LoVo (cell line): ENCODE data around the gene NBEA.

Source experiments
- DNase-seq: peaks from one replicate; pipeline ENCODE4 v3.0.0-alpha.2; 2016; ENCODE audit warnings: low spot score

The NBEA gene

DNA sequence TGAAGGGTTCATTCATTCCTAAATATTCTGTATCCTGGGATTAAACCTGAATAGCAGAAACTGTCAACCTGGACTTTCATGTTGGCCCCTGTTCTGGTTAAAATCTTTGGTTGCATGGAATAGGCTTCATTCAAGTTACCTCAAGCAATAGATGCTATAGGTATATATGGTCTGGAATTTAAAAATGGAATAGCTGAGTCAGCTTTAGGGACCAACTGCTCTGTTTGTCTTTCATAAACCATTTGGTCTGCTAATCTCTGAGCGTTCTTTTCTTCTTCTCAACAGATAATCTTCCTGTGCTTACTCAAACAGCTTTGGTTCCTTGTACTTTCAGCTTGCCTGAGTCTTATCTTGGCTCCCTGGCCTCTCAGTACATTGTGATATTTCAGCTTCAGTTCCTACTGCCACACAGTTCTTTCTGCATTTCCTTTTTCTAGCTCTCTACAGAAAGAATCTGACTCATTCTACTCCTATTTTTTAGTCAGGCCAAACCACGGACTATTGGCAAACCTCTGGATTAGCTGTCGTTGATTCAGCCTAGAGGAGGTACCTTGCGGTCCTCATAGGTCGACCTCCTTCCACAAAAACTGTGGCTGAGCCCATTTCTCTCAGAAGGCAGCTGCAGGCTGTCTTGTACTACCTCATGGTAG is 570.3 kb downstream of the NBEA start:
- no peak for DNase-seq

DNA sequence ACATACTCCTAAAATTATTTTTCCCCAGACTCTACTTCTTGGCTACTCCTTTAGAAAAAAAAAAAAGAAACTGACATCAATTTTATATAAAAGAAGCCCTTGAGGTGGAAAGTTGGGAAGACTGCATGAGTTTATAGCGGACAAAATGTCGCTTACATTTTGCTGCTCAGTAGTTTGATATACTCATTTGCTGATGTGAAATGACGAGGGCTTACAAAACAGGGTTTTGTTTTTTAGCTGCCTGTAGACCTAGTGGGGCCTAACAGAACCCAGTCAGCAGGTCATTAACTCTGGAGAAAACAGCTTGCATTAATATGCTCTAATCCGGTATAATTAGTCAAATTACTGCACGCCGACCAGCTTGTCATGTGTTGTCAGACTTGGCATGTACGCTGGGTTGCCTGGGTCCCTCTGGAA is 572.0 kb downstream of the NBEA start:
- DNase-seq = no peak

DNA sequence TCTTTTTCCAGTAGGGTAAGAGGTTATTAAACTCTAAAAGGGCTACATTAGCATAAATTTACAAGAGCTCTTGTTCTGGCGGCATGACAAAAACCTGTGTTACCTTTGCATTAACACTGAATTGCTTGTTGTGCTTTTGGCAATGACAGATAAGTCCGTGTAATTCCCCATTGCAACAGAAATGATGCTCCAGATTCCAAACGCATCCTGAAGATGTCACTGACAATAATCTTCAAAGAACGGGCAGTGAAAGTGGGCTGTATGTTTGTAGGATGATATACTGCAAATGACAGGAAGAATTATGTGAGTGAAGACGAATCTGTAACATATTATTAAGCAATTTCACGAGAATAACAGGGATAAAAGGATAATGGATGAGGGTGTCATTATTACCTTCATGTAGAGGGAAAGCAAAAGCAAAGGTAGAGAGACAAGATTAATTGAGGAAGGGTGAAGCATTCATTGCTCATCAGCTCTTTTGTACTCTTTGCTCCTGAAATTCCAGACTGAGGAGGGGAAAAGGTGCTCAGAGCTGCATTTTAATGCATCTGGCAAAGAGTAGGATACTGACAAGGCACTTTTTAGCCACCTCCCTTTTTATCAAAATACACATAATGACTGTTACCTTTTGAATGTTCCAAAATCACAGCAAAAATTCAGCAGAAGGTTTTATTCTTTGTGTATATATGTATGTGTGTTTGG is 572.9 kb downstream of the NBEA start:
- no peak for DNase-seq

DNA sequence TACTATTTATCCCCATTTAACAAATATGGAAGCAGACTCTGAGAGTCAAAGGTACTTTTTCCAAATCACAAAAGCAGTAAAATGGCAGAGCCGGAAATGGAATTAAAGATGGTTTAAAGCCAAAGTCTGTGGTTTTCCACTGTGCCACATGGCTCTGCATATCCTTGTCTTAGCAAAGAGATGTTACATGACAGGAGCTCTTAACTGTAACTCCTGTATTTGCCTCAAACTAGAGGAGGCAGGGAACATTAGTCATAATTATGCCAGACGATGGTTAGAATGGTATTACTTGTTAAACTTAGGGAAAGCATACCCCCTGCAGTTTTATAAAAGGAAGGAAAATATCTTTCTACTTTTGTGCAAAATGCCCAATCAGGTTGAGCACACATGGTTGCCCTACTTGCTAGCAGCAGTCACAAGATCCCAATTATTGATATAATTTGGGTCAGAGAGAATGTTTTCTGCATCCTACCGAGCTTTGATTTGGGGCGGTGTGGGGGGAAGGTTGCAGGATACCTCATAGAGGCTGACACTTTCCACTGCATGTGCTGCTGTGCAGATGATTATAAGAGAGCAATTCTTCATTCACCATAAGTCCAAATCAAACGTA is 576.4 kb downstream of the NBEA start:
- no peak for DNase-seq

DNA sequence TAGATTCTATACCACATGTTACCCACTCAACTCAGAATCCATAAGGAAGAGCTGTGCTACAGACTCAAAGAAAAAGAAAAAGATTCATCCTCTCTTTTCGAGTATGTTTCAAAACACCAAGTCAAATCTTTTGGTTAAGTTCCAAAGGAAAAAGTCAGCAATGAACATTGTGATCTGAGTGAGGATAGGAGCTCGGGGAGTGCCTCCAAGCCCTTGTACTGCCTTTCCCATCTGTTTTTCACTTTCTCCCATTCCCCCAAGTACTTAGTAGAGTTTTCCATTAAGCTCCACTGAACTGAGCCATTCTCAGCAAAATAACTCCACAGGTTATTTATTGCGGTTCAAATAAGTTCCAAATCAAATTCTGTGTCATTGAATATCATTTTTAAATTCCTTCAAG is 582.1 kb downstream of the NBEA start:
- no peak for DNase-seq

DNA sequence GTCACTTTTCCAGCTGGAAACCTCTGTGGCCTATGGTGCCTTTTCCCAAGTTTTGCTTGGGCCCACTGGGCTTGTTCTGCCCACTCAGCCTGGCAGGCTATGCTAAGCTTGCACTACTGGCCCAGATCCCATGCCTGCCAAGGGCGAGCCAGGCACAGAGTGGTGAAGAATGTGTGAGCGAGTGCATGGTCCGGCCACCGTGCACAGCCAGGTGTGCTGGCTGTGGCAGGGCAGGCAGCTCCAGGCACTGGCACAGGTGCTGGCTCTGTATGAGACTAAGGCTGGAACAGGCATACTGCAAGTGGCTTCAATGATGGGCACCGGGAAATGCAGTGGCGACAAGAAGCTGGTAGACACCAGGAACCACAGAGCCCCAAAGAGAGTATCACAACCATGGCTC is 584.5 kb downstream of the NBEA start:
- no peak for DNase-seq

DNA sequence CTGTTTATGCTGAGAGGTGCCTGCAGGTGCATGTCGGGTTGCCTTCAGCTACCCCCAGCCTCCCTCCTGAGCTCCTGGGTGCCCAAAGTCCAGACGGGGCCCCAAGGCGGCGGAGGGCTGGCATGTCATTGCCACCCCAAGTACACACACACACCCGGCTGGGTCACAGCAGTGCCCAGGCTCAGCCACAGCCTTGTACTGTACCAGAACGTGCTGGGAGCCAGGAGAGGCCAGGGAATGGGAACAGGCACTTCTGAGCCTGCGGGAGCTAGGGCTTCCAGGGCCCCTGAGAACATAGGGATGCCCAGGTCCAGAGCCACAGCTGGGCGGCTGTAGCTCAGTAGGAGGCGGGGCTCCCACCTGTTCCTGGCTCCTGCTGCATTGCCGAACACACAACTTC is 585.4 kb downstream of the NBEA start:
- no peak for DNase-seq

DNA sequence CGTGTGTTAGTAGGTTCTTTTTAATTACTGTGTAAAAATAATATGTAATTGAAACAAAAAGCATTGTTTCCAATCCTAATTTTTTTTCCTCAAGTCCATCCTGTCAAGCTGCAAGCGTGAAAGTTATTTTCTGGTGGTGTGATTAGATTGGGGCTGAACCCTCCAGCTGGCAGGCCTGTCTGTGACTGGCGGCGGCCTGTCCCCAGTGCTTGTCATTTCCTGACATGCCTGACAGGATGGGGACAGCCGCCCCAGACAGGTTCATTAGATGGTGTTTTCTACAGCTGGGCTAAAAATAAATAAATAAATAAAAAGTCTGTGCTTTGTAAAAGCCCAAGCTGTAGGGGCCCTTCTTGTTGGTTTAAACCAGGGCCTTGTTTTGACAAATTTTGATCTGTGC is 588.1 kb downstream of the NBEA start:
- no peak for DNase-seq

DNA sequence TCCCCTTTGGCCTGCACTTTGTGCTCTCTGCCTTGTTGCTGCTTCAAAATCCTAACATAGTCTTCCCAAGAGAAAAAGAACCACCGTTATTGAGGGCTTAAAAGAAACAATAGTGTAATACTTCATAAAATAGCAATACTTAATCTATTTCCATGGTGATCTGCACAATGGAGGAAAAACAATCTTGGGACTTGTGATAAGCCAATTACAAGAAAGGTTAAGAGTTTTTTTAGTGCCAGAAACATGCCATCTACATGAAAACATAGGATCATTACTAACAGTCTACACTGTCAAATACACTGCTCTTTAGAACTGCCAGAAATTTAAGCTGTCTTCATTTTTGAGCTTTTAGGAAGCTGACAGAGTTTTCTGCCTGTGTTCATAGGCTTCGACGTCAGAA is 588.5 kb downstream of the NBEA start:
- DNase-seq = no peak

DNA sequence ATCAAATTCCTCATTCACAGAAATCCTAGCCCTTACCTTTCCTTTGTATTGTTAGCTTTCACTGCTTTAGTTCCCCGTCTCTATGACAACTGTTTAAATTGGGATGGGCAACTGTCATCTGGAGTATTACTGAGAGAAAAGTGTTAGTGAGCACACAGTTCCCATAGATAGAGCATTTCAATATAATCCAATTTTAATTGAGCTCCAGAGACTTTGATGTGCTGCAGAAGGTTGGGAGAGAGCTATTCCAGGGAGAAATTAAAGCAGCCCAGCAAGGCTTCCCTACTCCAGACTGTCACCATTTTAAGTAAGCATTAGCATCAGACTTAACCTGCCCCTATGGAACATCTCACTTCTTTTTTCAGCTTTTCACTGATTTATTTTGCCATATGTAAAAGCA is 589.5 kb downstream of the NBEA start:
- DNase-seq = no peak

DNA sequence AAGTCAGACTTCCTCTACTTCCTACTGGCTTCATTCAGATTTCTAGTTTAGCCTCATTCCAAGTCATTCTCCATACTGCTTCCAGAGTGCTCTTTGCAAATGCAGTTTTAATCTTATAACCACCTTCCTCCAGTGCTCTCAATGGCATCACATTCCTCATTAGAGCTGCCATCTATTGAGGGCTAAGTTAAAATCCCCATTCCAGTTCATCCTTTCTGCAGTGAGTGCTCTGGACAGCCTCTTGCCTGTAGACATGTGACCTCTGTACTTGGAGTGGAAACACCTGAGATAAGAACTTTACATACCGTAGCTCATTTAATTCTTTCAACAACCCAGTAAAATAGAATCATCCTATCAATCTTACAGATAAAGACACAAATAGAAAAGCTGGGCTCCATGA is 592.3 kb downstream of the NBEA start:
- DNase-seq = no peak

DNA sequence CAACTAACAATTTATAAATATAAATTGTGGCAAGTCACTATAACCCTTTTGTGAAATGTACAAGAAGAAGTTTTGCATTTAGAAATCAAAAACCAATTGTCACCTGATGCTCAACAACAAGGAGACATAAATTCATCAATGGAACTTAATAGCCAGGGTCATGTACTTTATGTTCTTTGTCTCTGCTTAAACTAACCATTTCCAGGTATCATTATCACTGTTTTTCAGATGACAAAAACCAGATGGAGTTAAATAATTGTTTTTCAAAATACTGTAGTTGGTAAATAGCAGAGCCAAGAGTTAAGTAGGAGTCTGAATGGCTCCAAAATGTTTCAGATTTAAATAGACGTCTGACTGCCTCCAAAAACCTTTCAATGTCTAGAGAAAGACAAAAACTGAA is 606.7 kb downstream of the NBEA start:
- no peak for DNase-seq

DNA sequence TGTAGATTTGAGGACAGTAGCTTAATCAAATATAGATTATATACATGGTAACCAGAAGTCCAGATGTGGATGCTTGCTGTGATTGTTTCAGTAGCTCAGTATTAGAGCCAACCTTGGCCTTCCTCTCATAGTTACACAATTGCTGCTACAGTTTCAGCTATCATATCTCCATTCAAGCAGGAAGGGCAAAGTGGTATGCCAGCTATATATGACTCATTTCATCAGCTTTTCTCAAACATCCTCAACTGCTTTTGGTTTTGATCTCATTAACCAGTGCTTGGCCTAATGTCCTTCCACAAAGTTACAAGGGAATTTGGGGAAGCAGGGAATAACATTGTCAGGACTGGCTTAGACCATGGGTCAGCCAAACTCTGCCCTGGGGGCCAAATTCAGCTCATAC is 607.4 kb downstream of the NBEA start:
- DNase-seq = no peak

DNA sequence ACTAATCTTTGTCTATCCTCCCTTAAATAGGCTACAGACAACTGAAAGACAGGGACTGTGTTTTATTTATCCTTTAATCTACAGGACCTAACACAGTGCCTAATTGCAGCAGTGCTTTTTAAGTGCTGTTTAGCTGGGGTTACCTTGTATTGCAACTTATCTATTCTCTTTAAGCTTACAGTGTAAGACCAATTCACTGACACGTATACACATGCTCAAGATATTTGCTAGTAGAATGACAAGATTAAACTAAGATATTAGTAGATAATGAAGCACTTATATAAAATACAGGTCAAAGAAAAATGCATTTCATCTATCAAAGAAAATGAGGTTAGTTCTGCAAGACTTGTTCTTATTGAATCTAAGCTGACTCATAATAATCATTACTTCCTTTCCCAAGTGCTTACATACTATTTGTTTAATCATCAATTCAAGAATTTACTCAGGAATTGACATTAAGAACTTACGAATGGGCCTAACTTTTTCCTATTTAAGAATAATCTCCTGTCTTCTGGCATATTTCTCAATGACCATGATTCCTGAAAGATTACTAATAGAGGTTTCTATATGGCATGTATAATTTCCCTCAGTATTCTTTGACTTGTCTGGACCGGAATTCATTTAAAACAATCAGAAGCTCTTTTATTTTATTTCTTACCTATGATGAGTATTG is 610.2 kb downstream of the NBEA start:
- no peak for DNase-seq

DNA sequence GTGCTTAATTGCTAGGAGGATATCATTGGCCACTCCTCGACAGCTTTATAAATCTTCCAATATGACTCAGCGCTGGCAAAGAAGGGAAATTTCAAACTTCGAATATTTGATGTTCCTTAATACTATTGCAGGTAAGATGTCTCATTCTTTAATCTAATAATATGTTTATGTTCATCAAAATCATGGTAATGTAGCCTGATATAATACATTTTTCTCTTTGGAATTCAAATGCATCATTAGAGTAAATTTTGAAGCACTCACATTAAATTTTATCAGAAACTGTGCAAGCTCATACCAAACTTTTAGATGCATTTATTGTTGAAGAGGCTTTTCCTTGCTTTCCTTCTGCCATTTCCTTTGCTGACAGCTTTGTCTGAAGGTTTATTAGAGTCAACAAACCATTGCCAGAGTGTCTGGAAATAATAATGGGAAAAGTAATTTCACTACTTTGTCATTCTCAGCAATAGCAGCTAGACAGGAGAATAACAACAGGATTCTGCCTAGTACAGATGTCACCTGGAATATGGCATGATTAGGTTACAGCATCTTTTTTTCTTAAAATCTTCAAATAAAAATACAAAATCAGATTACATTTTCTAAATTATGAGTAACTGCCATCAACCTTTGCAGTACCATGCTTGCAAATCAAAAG is 613.0 kb downstream of the NBEA start:
- DNase-seq = no peak

DNA sequence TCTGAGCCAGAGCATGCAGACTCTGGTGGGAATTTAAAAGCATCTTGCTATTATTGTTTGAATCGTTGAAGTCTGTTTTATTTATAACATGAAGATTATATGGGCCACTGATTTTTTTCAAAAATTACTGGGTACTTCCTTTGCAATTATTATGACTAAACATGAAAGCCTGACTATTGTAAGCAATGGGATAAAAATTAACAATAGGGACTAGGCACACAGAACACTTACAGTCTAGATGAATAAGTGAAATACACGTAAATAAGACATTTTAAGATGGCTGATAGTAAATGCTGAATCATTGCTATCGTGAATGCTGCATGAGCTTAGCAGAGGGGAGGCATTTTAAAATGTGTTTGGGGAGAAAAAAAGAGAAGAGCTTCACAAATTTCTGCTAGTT is 615.4 kb downstream of the NBEA start:
- DNase-seq = no peak

DNA sequence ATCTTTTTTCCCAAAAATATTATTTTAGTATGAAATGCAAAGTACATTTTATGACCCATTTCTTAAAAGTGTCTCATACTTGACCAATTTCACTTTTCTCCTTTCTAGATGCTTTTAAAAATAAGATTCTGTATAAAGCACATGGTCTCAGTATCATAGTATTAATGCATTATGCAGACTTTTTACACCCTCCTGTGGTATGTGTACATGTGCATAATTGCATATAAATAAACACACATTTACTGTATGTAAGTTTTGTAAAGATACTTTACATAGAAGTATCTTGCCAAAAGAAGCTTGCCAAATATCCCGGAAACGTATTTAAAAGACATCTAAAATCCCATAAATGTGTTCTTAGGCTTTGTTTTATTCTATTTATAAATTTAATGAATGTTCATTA is 619.5 kb downstream of the NBEA start:
- no peak for DNase-seq

DNA sequence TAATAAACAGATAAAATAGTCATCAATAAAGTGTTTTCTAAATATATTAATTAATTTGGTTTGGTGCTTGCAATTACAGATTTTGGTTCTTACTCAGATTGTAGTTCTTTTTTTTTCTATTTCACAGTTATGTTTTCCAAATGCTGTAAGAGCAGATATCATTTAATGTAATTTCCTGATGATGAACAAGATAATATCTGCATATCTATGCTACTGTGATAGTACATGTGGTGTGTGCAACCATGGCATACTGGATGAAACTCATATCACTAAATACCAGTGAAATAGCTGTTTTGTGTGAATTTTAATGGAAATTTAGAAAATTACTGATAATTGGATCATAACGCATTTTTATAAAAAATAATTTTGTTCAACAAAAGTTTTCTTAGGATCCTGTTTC is 623.2 kb downstream of the NBEA start:
- DNase-seq = no peak

DNA sequence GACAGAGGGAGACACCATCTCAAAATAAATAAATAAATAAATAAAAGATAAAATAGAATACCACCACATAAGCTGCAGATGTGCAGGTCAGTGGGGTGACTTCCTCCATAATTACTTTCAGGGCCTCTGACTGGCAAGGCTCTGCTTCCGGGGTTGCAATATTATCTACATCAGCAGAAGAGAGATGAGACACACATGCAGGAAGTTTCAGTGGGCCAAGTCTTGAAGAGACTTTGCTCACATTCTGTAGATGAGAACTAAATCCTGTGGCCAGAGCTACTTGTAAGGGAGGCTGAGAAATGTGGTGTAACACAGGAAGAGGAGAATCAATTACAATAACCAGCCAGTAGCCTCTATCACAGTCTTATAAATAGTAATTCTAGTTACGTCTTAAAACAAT is 624.3 kb downstream of the NBEA start:
- no peak for DNase-seq

DNA sequence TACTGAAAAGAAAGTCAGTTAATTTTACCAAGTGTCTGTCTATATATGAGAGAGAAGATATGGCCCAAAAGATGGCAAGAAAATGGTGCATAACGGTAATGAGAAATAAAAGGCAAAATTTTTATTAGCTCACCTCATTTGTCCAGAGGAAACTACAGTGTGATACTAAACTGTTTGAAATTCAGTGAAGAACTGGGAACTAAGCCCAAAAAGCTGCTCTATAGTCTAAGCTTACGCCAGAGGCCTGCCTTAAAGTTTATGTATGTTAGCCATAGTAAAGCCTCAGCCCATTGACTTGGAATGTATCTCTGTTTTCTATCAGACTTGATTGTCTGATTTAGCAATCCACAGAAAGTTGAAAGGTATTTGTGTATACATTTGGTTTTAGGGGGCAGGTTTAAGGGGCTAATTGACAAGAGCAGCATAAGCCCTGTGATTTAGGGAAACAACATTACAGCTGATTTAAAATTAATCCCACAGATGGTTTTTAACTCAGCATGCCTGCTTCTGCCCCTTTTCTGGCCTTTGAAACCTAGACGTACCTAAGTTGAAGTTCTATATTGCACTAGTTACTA is 625.4 kb downstream of the NBEA start:
- DNase-seq = no peak

DNA sequence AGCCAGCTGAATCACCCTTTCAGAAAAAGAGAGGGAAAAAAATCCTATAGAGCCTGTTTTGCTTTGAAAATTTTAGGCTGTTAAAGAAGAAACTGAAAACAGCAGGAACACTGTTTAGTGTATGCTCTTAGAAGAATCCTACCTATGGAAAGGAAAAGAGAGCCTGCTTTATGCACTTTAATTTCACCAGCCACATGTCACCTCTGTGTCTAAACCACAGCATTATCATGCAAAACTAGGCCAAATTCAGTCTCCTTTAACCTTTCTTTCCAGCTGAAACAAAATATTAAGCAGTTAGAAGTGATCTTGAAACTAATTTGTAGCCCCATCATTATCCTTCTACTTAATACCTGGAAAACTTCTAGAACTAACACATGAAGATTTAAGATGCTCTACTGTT is 631.6 kb downstream of the NBEA start:
- no peak for DNase-seq

DNA sequence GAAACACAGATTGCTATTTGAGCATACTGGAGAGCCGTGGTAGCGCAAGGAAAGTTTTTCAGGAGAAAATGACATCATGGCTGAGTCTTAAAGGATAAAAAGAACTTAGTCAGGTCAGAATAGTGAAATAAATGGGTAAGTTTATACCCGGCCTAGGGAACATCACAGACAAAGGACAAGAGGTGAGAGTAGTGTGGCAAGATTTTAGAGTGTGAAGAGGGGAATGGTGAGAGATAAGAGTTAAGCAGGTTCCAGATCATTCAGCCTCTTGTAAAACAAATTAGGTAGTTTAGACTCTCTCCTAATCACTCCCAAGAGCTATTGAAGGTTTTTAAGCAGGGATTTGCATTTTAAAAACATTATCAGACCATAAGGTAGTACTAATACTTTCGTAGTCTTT is 650.4 kb downstream of the NBEA start:
- no peak for DNase-seq
